Smooth muscle cell (in vitro differentiated cells): Measurements from ENCODE around the gene SAYSD1. TPM values are rescaled to one million over a fixed set of nuclear protein-coding genes. Genes with fewer than 3 reads are reported as not detected.
"Not testable (repeated sequence)": the region's sequence is repeated elsewhere in the genome, so short reads cannot be mapped to it uniquely, and the experiment has no call there.

Experiments used
- DNase-seq: peaks from one replicate; lab custom pipeline; 2025; ENCODE audit not compliant: unreplicated experiment; lab: John Stamatoyannopoulos, UW
- H2AFZ ChIP-seq: fragments of 200-600 bp; sonication (generic); 2 replicates; pipeline ENCODE4 v1.6.0; 2016; ENCODE audit warnings: antibody characterized with exemption, low read depth, mild to moderate bottlenecking
- H3F3A ChIP-seq: fragments of 200-600 bp; sonication (generic); 2 replicates; pipeline ENCODE4 v1.6.0; 2017; ENCODE audit warnings: antibody characterized with exemption, low read depth
- H3K27ac ChIP-seq: fragments of 200-600 bp; sonication (generic); 2 replicates; pipeline ENCODE4 v1.5.1; 2016; ENCODE audit warnings: low read depth, mild to moderate bottlenecking
- H3K27me3 ChIP-seq: fragments of 200-600 bp; sonication (generic); 2 replicates; pipeline ENCODE4 v1.6.1; 2016; ENCODE audit warnings: low read depth, mild to moderate bottlenecking
- H3K36me3 ChIP-seq: fragments of 200-600 bp; sonication (generic); 2 replicates; pipeline ENCODE4 v1.5.1; 2016; ENCODE audit warnings: low read depth
- H3K4me1 ChIP-seq: fragments of 200-600 bp; sonication (generic); 2 replicates; pipeline ENCODE4 v1.5.1; 2016; ENCODE audit warnings: low read depth
- H3K4me2 ChIP-seq: fragments of 200-600 bp; sonication (generic); 2 replicates; pipeline ENCODE4 v1.6.0; 2016; ENCODE audit warnings: mild to moderate bottlenecking
- H3K4me3 ChIP-seq: fragments of 200-600 bp; sonication (generic); 2 replicates; pipeline ENCODE4 v1.5.1; 2016; ENCODE audit warnings: mild to moderate bottlenecking
- H3K79me2 ChIP-seq: fragments of 200-600 bp; sonication (generic); 2 replicates; pipeline ENCODE4 v1.6.0; 2016; ENCODE audit warnings: low read depth, mild to moderate bottlenecking
- H3K9ac ChIP-seq: fragments of 200-600 bp; sonication (generic); 2 replicates; pipeline ENCODE4 v1.6.0; 2016; ENCODE audit warnings: low read depth
- H3K9me3 ChIP-seq: fragments of 200-600 bp; sonication (generic); replicated peaks from 2 replicates; pipeline ENCODE4 v1.5.1; 2016; ENCODE audit warnings: low read depth
- H4K20me1 ChIP-seq: fragments of 200-600 bp; sonication (generic); 2 replicates; pipeline ENCODE4 v1.6.0; 2016; ENCODE audit warnings: low read depth
- WGBS: methylation state at CpG from one replicate; pipeline ENCODE4 v1.1.7; 2016; ENCODE audit warnings: low lambda C conversion rate; 5-methylcytosine and 5-hydroxymethylcytosine counted together
- polyA plus RNA-seq: library from polyadenylated mRNA; unstranded; fragments of >200 nt; fragmentation: Nextera tagmentation; extraction: Ambion mirVana; gene quantifications from 2 replicates; pipeline ENCODE4 v1.2.1, GENCODE V29; 2016
- total RNA-seq: library from RNA; depleted of rRNA; stranded (reverse); fragments of >200 nt; gene quantifications from 2 replicates; pipeline ENCODE4 v1.2.3, GENCODE V29; 2014
- TF ChIP-seq, protein P1 (sequence below): fragments of 200-600 bp; sonication (generic); IDR thresholded peaks from 2 replicates; pipeline ENCODE4 v1.5.1; 2017; ENCODE audit warnings: borderline replicate concordance, mild to moderate bottlenecking, antibody characterized with exemption; ENCODE audit not compliant: insufficient read depth, poor library complexity, severe bottlenecking

Gene SAYSD1
- total and polyA plus RNA-seq, 2 experiments from 2014 or later, result 6.3 to 7.7 TPM

GRCh38 chr6:39137245-39137644 is 22.3 kb upstream of the SAYSD1 start:
- Histone ChIP-seq H4K20me1 (no peaks in the 10 kb centered on the region), H3K4me2 (no peak overlapping the region), H3K27ac (no peak overlapping the region), H3K27me3 (peaks cover 6% of the 10 kb centered on the region), H3K36me3 (no peaks in the 10 kb centered on the region), H3K4me3 (no peak overlapping the region), H3K9ac (no peak overlapping the region), H3F3A (no peaks in the 10 kb centered on the region), H3K79me2 (no peaks in the 10 kb centered on the region), H3K9me3 (no peaks in the 10 kb centered on the region), H2AFZ (no peak overlapping the region), H3K4me1 (no peaks in the 10 kb centered on the region)
- TF ChIP-seq, protein P1, sequence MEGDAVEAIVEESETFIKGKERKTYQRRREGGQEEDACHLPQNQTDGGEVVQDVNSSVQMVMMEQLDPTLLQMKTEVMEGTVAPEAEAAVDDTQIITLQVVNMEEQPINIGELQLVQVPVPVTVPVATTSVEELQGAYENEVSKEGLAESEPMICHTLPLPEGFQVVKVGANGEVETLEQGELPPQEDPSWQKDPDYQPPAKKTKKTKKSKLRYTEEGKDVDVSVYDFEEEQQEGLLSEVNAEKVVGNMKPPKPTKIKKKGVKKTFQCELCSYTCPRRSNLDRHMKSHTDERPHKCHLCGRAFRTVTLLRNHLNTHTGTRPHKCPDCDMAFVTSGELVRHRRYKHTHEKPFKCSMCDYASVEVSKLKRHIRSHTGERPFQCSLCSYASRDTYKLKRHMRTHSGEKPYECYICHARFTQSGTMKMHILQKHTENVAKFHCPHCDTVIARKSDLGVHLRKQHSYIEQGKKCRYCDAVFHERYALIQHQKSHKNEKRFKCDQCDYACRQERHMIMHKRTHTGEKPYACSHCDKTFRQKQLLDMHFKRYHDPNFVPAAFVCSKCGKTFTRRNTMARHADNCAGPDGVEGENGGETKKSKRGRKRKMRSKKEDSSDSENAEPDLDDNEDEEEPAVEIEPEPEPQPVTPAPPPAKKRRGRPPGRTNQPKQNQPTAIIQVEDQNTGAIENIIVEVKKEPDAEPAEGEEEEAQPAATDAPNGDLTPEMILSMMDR, result no peak
- peak; percentile 0 for DNase-seq
- 41% methylated on average over 2 of the region's 2 CpGs for WGBS

- H3K4me1 ChIP-seq, H3K27me3 ChIP-seq, H2AFZ ChIP-seq, H3K27ac ChIP-seq, H3F3A ChIP-seq, H3K36me3 ChIP-seq, H3K9ac ChIP-seq, H3K4me3 ChIP-seq, H3K79me2 ChIP-seq, H3K4me2 ChIP-seq, H3K9me3 ChIP-seq, DNase-seq, H4K20me1 ChIP-seq: not testable (repeated sequence)
- 67% methylated on average over 7 of the region's 7 CpGs for WGBS
These were observed 21.2 kb upstream of the SAYSD1 start for GRCh38 chr6:39136207-39136606.

DNA sequence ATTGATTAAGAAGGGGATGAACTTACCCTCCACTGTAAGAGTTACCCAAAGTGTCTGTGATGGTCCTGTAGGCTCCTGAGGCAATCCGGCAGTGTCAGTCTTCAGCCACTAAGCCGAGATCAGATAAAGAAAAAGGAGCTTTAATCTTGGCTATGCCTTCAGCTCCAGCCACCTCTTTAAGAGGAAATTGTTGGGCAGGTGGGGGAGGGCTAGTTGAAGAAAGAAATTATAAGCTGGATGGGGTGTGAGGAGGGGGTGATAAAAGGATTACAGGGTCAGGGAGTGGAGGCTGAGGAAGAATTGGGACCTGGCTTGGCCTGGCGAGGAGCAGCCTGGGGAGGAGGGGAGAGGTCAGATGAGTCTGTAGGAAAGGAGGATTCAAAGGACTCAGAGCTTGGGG is 19.8 kb upstream of the SAYSD1 start:
- DNase-seq, H3K27me3 ChIP-seq, H3K79me2 ChIP-seq, H3K4me1 ChIP-seq, H2AFZ ChIP-seq, H3K36me3 ChIP-seq, H3K9ac ChIP-seq, H3K27ac ChIP-seq, H3K4me3 ChIP-seq, H3F3A ChIP-seq, H3K9me3 ChIP-seq, H4K20me1 ChIP-seq, H3K4me2 ChIP-seq: not testable (repeated sequence)
- WGBS, result 72% methylated on average over 3 of the region's 3 CpGs

- H3K27ac ChIP-seq, result no peak overlapping the region
These were observed 15.7 kb upstream of the SAYSD1 start for GRCh38 chr6:39130691-39131090.

More at GRCh38 chr6:39130691-39131090, 15.7 kb upstream of the SAYSD1 start:
- whole genome bisulfite sequencing, result 89% methylated on average over 1 of the region's 1 CpG
- no peaks in the 10 kb centered on the region for H3K27me3 ChIP-seq
- H3K9me3 ChIP-seq, result no peaks in the 10 kb centered on the region
- no peaks in the 10 kb centered on the region for H3K4me1 ChIP-seq
- no peaks in the 10 kb centered on the region for H4K20me1 ChIP-seq
- H3K4me3 ChIP-seq, result no peak overlapping the region
- DNase-seq, result no peak
- H3K79me2 ChIP-seq, result no peaks in the 10 kb centered on the region
- TF ChIP-seq, protein P1, result no peak
- H3F3A ChIP-seq, result no peaks in the 10 kb centered on the region
- no peak overlapping the region for H3K9ac ChIP-seq
- H3K4me2 ChIP-seq, result no peak overlapping the region
- H2AFZ ChIP-seq, result no peak overlapping the region
- no peaks in the 10 kb centered on the region for H3K36me3 ChIP-seq
